Osteoblast (primary cell): ENCODE measurements around the gene ATP5PO. TPM values are rescaled to one million over a fixed set of nuclear protein-coding genes. Genes with fewer than 3 reads are reported as not detected.

ENCODE experiments used
- DNase-seq: peaks from one replicate; pipeline ENCODE4 v3.0.0; 2011; ENCODE audit warnings: low spot score, mixed read lengths; ENCODE audit not compliant: insufficient read length; ENCODE audit errors: missing footprints
- H2AFZ ChIP-seq: 2 replicates; pipeline ENCODE4 v1.6.0; 2011; ENCODE audit warnings: mild to moderate bottlenecking, low read length
- H3K27ac ChIP-seq: 2 replicates; pipeline ENCODE4 v1.5.1; 2011; ENCODE audit warnings: mild to moderate bottlenecking, low read depth, low read length, moderate library complexity
- H3K27me3 ChIP-seq: 2 replicates; pipeline ENCODE4 v1.6.0; 2012; ENCODE audit warnings: mild to moderate bottlenecking, control low read depth, inconsistent platforms, low read length, moderate library complexity; ENCODE audit not compliant: insufficient read depth
- H3K36me3 ChIP-seq: 2 replicates; pipeline ENCODE4 v1.5.1; 2011; ENCODE audit warnings: mild to moderate bottlenecking, low read length, control low read depth, moderate library complexity; ENCODE audit not compliant: insufficient read depth
- H3K4me1 ChIP-seq: 2 replicates; pipeline ENCODE4 v1.5.1; 2011; ENCODE audit warnings: mild to moderate bottlenecking, low read length, control low read depth, moderate library complexity; ENCODE audit not compliant: insufficient read depth
- H3K4me2 ChIP-seq: 2 replicates; pipeline ENCODE4 v1.6.0; 2011; ENCODE audit warnings: mild to moderate bottlenecking, low read length; ENCODE audit not compliant: insufficient read depth
- H3K4me3 ChIP-seq: fragments of 200-600 bp; sonication (generic); 3 replicates; pipeline ENCODE4 v1.5.1; 2012; ENCODE audit warnings: mild to moderate bottlenecking, low read length, inconsistent platforms; ENCODE audit not compliant: insufficient read depth
- H3K79me2 ChIP-seq: 2 replicates; pipeline ENCODE4 v1.6.0; 2012; ENCODE audit warnings: mild to moderate bottlenecking, low read length, control low read depth, inconsistent platforms; ENCODE audit not compliant: insufficient read depth
- H3K9me3 ChIP-seq: 2 replicates; pipeline ENCODE4 v1.5.1; 2011; ENCODE audit warnings: low read depth, low read length, control low read depth
- H4K20me1 ChIP-seq: 2 replicates; pipeline ENCODE4 v1.6.0; 2012; ENCODE audit warnings: mild to moderate bottlenecking, low read length, control low read depth; ENCODE audit not compliant: insufficient read depth
- CTCF ChIP-seq: IDR thresholded peaks from 2 replicates; pipeline ENCODE4 v1.5.1; 2011; ENCODE audit warnings: mild to moderate bottlenecking, low read depth, low read length, moderate library complexity; ENCODE audit errors: extremely low read depth
- total RNA-seq: library from RNA; depleted of rRNA; stranded (reverse); fragments of >200 nt; gene quantifications from 2 replicates; pipeline ENCODE4 v1.2.3, GENCODE V29; 2012

Gene ATP5PO
- total RNA-seq, 1 donor: 115 TPM

GRCh38 chr21:33962290-33962689 is 46.7 kb upstream of the ATP5PO start:
- Histone ChIP-seq H3K9me3 (no peaks in the 10 kb centered on the region), H3K27me3 (no peaks in the 10 kb centered on the region), H3K4me1 (peaks cover 3% of the 10 kb centered on the region), H4K20me1 (no peaks in the 10 kb centered on the region), H3K4me3 (no peak overlapping the region), H3K4me2 (no peak overlapping the region), H2AFZ (no peak overlapping the region), H3K36me3 (no peaks in the 10 kb centered on the region), H3K27ac (no peak overlapping the region), H3K79me2 (no peaks in the 10 kb centered on the region)
- DNase-seq: no peak
- TF ChIP-seq CTCF: no peak

GRCh38 chr21:33961061-33961460 is 45.5 kb upstream of the ATP5PO start:
- Histone ChIP-seq H3K27me3 (no peaks in the 10 kb centered on the region), H3K4me1 (no peaks in the 10 kb centered on the region), H3K4me2 (no peak overlapping the region), H4K20me1 (no peaks in the 10 kb centered on the region), H3K9me3 (no peaks in the 10 kb centered on the region), H2AFZ (no peak overlapping the region), H3K36me3 (no peaks in the 10 kb centered on the region), H3K4me3 (no peak overlapping the region), H3K79me2 (no peaks in the 10 kb centered on the region), H3K27ac (no peak overlapping the region)
- TF ChIP-seq CTCF: no peak
- no peak for DNase-seq

GRCh38 chr21:33959680-33960079 is 44.1 kb upstream of the ATP5PO start:
- Histone ChIP-seq H3K79me2 (no peaks in the 10 kb centered on the region), H3K4me2 (no peak overlapping the region), H2AFZ (no peak overlapping the region), H3K27me3 (no peaks in the 10 kb centered on the region), H3K27ac (no peak overlapping the region), H4K20me1 (no peaks in the 10 kb centered on the region), H3K9me3 (no peaks in the 10 kb centered on the region), H3K4me3 (no peak overlapping the region), H3K36me3 (no peaks in the 10 kb centered on the region), H3K4me1 (no peaks in the 10 kb centered on the region)
- DNase-seq: no peak
- no peak for TF ChIP-seq CTCF

- DNase-seq: no peak
- Histone ChIP-seq H3K4me1 (peaks cover 9% of the 10 kb centered on the region), H3K79me2 (no peaks in the 10 kb centered on the region), H3K9me3 (no peaks in the 10 kb centered on the region), H3K4me3 (no peak overlapping the region), H2AFZ (no peak overlapping the region), H3K4me2 (no peak overlapping the region), H3K27ac (no peak overlapping the region), H4K20me1 (no peaks in the 10 kb centered on the region), H3K36me3 (no peaks in the 10 kb centered on the region), H3K27me3 (no peaks in the 10 kb centered on the region)
- no peak for TF ChIP-seq CTCF
These were observed 38.8 kb upstream of the ATP5PO start for GRCh38 chr21:33954395-33954794.
